Gastroesophageal sphincter (tissue), 4 donors: Measurements from ENCODE around the gene PSORS1C1. TPM values are rescaled to one million over a fixed set of nuclear protein-coding genes. Genes with fewer than 3 reads are reported as not detected.

Source experiments
- ATAC-seq: fragments of 150-250 bp; one replicate; pipeline ENCODE4 v1.9.1; 2016; ENCODE audit warnings: mild to moderate bottlenecking, moderate library complexity
- H3K27ac ChIP-seq, 4 donors: fragments of 200-600 bp; sonication (generic) in 3 of 4; 1 replicate in 3 of 4; 2 replicates in 1 of 4; pipeline ENCODE4 v1.5.1; 2016 to 2019
- H3K27me3 ChIP-seq: fragments of 200-600 bp; sonication (generic); one replicate; pipeline ENCODE4 v1.5.1; 2019
- H3K36me3 ChIP-seq, 2 donors: fragments of 200-600 bp; sonication (generic); one replicate each; pipeline ENCODE4 v1.5.1; 2019; ENCODE audit warnings: control low read depth in 1 of 2
- H3K4me1 ChIP-seq, 3 donors: fragments of 200-600 bp; sonication (generic); 1 replicate in 2 of 3; 2 replicates in 1 of 3; pipeline ENCODE4 v1.5.1; 2016 to 2019; ENCODE audit warnings: control low read depth in 2 of 3
- H3K4me3 ChIP-seq, 2 donors: fragments of 200-600 bp; sonication (generic); one replicate each; pipeline ENCODE4 v1.5.1; 2019; ENCODE audit warnings: mild to moderate bottlenecking in 1 of 2, moderate library complexity in 1 of 2
- H3K9me3 ChIP-seq, 3 donors: fragments of 200-600 bp; sonication (generic); one replicate each; pipeline ENCODE4 v1.5.1; 2017 to 2019; ENCODE audit warnings: control low read depth in 2 of 3
- EP300 ChIP-seq: sonication (generic); formaldehyde crosslinking; IDR thresholded peaks from one replicate; pipeline ENCODE4 v1.6.1; 2017; ENCODE audit warnings: antibody characterized with exemption, mild to moderate bottlenecking
- POLR2A ChIP-seq, 2 donors: fragments of 450-650 bp; IDR thresholded peaks; one replicate each; pipeline ENCODE4 v1.6.1; 2017; ENCODE audit warnings: antibody characterized with exemption in 2 of 2, mild to moderate bottlenecking in 2 of 2, moderate library complexity in 1 of 2
- POLR2AphosphoS5 ChIP-seq: sonication (generic); formaldehyde crosslinking; IDR thresholded peaks from one replicate; pipeline ENCODE4 v1.6.1; 2017; ENCODE audit warnings: antibody characterized with exemption
- WGBS, 2 donors: methylation state at CpG; one replicate each; pipeline ENCODE4 v1.1.5; 2018; ENCODE audit warnings: low coverage in 1 of 2; 5-methylcytosine and 5-hydroxymethylcytosine counted together
- total RNA-seq, 4 donors: library from RNA; depleted of rRNA; stranded (reverse); fragments of >200 nt; gene quantifications; one replicate each; pipeline ENCODE4 v1.1.0, GENCODE V29; 2016
- TF ChIP-seq, protein P1 (sequence below), 4 experiments: fragments of 200-600 bp in 2 of 4; fragments of 450-650 bp in 2 of 4; sonication (generic) in 1 of 4; IDR thresholded peaks; one replicate each; pipeline ENCODE4 v1.5.1; 2017 to 2019; ENCODE audit warnings: antibody characterized with exemption in 4 of 4, mild to moderate bottlenecking in 2 of 4, moderate library complexity in 2 of 4

The PSORS1C1 gene
- total RNA-seq, 4 donors from 2014 or later, result 0.12 to 7.8 (median 1.7) TPM

DNA sequence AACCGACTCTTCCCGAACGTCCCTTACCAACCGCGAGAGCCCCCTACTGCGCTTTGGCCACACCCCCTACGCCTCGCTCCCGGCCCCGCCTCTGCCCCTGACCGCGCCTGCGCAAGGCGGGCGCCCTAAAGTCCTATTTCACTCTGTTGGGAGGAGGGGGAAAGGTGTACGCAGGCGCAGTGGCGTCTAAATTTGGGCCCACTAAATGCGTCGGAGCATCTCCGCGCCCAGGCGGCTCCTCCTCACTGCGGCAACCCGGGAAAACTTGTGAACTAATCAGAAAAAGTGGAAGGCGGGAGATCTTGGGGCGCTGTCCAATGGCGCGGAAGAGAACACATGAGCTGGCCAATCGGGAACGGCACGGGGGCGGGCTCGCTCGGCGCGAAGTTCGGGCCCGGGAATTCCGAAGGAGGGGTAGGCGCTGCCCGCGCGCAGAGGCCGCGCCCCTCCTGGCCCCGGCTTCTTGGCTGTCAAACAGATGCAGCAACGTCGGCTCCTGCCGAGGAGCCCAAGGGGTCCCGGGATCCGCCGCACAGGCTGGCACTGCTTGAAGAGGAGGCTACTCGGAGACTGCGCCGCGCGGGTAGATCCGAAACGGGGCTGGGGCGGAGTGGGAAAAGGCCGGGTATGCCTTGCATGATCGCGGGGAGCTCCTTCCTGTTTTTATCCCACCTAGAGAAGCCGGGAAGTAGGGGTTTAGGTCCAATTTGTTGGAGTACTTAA, 43.7 kb downstream of the PSORS1C1 start, which contains the start of gene TCF19:
TSS of gene TCF19 (plus strand) at position 450 of the 723 bp plus-strand sequence. CDS start 881 bp downstream, outside the sequence.
- H3K27me3 ChIP-seq, result no peaks in the 10 kb centered on the region
- TF ChIP-seq POLR2AphosphoS5 (peak; percentile 48), POLR2A (IDR thresholded peaks at IDR 0.05) (no peak)
- peak within 1 kb of the TSS; percentile 45 to 70 for H3K4me3 ChIP-seq
- H3K9me3 ChIP-seq, result no peaks in the 10 kb centered on the region
- H3K27ac ChIP-seq, result peak within 1 kb of the TSS; percentile 36 to 87 (median 82)
- H3K36me3 ChIP-seq, result peaks cover 0 to 45% of the 10 kb centered on the region in 2 donors
- 0% methylated on average over 12 to 13 of the region's 65 CpGs for WGBS, 2 donors
- H3K4me1 ChIP-seq, result peaks cover 0 to 27% (median 14%) of the 10 kb centered on the region in 3 donors
- ATAC-seq, result peak; percentile 98

DNA sequence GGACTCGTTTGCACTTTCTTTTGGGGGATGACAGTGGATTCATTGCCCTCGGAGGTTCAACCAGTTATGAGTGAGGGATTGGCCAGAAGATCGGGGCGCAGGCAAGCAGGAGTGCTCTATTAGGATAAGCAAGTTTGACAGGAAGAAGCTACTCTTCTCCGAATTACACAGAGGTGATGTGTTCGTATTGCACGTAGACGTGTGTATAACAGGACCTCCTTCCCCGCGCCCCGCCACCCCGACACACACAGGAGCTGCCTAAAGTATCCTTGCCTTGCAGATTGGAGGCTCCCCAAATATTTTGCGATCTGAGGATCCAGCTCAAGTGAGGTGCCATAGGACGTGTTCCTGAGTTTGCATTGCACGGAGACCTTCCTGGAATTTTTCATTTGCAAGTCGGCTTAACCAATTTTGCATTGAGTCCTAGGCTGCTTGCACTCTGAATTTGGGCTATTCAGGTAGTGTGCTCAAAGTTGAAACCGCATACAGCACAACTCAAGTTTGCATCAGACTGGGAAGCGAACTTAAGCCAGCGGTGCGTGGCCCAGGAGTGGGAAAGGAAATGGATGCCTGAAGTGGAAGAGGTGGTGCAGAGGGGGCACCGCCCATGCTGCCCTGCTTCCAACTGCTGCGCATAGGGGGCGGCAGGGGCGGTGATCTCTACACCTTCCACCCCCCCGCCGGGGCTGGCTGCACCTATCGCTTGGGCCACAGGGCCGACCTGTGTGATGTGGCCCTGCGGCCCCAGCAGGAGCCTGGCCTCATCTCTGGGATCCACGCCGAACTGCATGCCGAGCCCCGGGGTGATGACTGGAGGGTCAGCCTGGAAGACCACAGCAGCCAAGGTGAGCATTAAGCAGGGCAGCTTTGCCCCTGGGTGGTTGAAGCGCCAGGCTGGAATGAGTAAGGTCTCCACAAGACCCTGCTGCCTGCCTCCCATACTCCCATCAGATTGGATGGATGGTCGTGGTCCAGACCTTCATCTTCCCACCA, 44.6 kb downstream of the PSORS1C1 start:
- peak overlapping the region in 3 of 4 donors; percentile 78 to 83 (median 82) for H3K27ac ChIP-seq
- ATAC-seq, result no peak
- peaks cover 0 to 27% (median 14%) of the 10 kb centered on the region in 3 donors for H3K4me1 ChIP-seq
- WGBS, 2 donors, result 4 to 5% methylated on average over 4 to 23 of the region's 35 CpGs
- no peaks in the 10 kb centered on the region for H3K9me3 ChIP-seq
- H3K27me3 ChIP-seq, result no peaks in the 10 kb centered on the region
- TF ChIP-seq POLR2AphosphoS5 (no peak), POLR2A (IDR thresholded peaks at IDR 0.05) (no peak), EP300 (no peak)
- TF ChIP-seq, protein P1, sequence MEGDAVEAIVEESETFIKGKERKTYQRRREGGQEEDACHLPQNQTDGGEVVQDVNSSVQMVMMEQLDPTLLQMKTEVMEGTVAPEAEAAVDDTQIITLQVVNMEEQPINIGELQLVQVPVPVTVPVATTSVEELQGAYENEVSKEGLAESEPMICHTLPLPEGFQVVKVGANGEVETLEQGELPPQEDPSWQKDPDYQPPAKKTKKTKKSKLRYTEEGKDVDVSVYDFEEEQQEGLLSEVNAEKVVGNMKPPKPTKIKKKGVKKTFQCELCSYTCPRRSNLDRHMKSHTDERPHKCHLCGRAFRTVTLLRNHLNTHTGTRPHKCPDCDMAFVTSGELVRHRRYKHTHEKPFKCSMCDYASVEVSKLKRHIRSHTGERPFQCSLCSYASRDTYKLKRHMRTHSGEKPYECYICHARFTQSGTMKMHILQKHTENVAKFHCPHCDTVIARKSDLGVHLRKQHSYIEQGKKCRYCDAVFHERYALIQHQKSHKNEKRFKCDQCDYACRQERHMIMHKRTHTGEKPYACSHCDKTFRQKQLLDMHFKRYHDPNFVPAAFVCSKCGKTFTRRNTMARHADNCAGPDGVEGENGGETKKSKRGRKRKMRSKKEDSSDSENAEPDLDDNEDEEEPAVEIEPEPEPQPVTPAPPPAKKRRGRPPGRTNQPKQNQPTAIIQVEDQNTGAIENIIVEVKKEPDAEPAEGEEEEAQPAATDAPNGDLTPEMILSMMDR (IDR thresholded peaks at IDR 0.05), result no peak
- peaks cover 0 to 37% of the 10 kb centered on the region in 2 donors for H3K36me3 ChIP-seq
- H3K4me3 ChIP-seq, result peak overlapping the region; percentile 45 to 70

DNA sequence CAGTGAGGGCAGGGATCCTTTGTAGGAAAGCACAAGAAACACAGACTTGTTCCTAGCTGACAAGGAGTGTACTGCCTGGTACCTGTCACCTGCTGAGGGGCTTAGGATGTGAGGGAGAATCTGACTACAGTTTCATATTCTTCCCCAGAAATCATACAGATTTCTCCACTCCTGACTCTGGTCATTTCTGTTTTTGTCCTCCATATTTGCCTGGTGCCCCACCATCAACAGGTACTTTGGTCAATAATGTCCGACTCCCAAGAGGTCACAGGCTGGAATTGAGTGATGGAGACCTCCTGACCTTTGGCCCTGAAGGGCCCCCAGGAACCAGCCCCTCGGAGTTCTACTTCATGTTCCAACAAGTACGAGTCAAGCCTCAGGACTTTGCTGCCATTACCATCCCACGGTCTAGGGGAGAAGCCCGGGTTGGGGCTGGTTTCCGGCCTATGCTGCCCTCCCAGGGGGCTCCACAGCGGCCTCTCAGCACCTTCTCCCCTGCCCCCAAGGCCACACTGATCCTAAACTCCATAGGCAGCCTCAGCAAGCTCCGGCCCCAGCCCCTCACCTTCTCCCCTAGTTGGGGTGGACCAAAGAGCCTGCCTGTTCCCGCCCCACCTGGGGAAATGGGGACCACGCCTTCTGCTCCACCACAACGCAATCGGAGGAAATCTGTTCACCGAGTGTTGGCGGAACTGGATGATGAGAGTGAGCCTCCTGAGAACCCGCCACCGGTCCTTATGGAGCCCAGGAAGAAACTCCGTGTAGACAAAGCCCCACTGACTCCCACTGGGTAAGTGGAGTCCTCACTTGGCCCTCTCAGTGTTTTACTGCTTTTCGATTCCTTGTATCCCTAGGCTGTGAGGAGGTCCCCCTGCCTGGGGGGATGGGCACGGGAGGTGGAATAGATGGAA, 46.9 kb downstream of the PSORS1C1 start:
- Histone ChIP-seq H3K4me1 (peaks cover 0 to 27% (median 14%) of the 10 kb centered on the region in 3 donors), H3K4me3 (no peak overlapping the region), H3K36me3 (peaks cover 0 to 18% of the 10 kb centered on the region in 2 donors), H3K27me3 (no peaks in the 10 kb centered on the region), H3K27ac (no peak overlapping the region), H3K9me3 (no peaks in the 10 kb centered on the region)
- WGBS, 2 donors, result 58 to 90% methylated on average over 4 to 6 of the region's 19 CpGs
- ATAC-seq, result no peak
- TF ChIP-seq POLR2AphosphoS5 (no peak), EP300 (no peak), POLR2A (IDR thresholded peaks at IDR 0.05) (no peak)
- TF ChIP-seq, protein P1 (IDR thresholded peaks at IDR 0.05), result no peak

DNA sequence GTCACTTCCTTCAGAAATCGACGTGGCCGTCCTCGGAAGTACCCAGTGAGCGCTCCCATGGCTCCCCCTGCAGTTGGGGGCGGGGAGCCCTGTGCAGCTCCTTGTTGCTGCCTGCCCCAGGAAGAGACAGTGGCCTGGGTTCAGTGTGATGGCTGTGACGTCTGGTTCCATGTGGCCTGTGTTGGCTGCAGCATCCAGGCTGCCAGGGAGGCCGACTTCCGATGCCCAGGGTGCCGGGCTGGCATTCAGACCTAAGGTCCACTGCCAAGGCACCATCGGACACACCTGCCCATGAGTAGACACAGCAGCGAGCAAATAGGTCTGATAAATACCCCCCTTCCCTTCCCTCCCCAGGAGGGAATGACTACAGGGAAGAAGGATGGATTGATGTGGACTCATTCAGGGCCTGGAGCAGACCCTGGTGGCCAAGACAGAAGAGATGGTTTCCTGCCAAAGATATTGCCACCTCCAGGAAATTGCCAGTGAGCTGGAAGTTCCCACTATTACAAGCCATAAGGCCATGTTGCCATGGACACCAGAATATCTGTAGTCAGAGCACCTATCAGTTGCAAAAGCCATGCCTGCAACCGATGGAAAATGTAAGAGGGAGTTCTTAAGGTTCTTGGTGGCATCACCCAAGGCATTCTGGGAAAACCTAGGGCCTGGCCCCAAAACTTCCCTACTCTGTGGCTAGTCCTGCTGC, 48.0 kb downstream of the PSORS1C1 start:
- no peak for TF ChIP-seq POLR2AphosphoS5
- TF ChIP-seq POLR2A (IDR thresholded peaks at IDR 0.05), result no peak
- TF ChIP-seq, protein P1 (IDR thresholded peaks at IDR 0.05), result no peak
- TF ChIP-seq EP300, result no peak
- Histone ChIP-seq H3K36me3 (peaks cover 0 to 18% of the 10 kb centered on the region in 2 donors), H3K27ac (no peak overlapping the region), H3K27me3 (no peaks in the 10 kb centered on the region), H3K4me3 (no peak overlapping the region), H3K4me1 (peaks cover 0 to 17% (median 8%) of the 10 kb centered on the region in 3 donors), H3K9me3 (no peaks in the 10 kb centered on the region)
- ATAC-seq, result no peak
- WGBS, 2 donors, result 56 to 96% methylated on average over 1 to 5 of the region's 13 CpGs
